Measurements from ENCODE around the gene DPP9. TPM values are rescaled to one million over a fixed set of nuclear protein-coding genes. Genes with fewer than 3 reads are reported as not detected.

DPP9 gene
- total and polyA plus RNA-seq, 2 of the 8 experiments (the other 6 are each of a cell fraction or from before 2014, with no cell fraction given) = 11.6 to 40.7 TPM

DNA sequence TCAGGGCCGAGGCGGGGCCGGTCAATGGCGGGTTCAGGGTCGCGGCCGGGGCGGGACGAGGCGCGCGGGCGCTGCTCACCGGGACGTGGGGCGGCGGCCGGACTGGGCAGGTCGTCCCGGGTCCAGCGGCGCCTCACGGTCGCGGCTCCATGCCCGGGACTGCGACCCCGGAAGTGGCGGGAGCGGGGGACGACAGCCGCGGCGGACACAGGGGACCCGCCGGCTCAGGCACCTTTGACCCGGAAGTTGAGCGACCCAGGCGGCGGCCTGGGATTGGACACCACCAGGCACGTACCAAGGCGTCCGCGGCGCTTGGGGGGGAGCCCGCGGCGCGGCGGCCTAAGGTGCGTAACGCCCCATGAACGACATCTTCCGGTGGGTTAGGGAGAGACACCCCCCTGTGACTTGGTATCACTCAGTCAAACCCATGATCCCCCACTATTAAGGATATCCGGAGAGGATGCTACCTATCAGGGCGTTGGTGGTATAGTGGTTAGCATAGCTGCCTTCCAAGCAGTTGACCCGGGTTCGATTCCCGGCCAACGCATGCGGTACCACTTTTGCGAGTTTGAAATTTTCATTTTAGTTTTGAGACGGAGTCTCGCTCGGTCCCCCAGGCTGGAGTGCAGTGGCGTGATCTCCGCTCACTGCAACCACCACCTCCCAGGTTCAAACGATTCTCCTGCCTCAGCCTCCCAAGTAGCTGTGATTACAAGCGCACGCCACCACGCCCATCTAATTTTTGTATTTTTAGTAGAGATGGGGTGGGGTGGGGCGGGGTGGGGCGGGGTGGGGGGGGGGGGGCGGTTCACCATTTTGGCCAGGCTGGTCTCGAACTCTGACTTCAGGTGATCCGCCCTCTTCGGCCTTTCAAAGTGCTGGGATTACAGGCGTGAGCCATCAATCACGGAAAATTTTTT is at the start of gene DPP9 (continued):
- TF ChIP-seq SRF (IDR thresholded peaks at IDR 0.05; ENCODE audit: low read depth, low read length) (no peak), GTF2F1 (IDR thresholded peaks at IDR 0.05; ENCODE audit: borderline replicate concordance, low read depth, low read length) (no peak), GABPA (IDR thresholded peaks at IDR 0.05; ENCODE audit: borderline replicate concordance, insufficient read depth, low read length) (peak; percentile 99), TEAD4 (IDR thresholded peaks at IDR 0.05; ENCODE audit: low read depth, low read length) (peak; percentile 80), RNF2 (IDR thresholded peaks at IDR 0.05; ENCODE audit: borderline replicate concordance, low read depth, low read length, missing control alignments, poor library complexity, severe bottlenecking) (no peak), TAF1 (IDR thresholded peaks at IDR 0.05; ENCODE audit: low read depth, low read length) (peak; percentile 86), RAD21 (IDR thresholded peaks at IDR 0.05 in 1 of 2, conservative IDR thresholded peaks at IDR 0.05 in 1 of 2; ENCODE audit: low read depth in 2 of 2, low read length in 2 of 2) (no peak), JUN (IDR thresholded peaks at IDR 0.05; ENCODE audit: low read depth, low read length) (no peak), SAP30 (IDR thresholded peaks at IDR 0.05; ENCODE audit: insufficient read depth, insufficient replicate concordance, low read length) (no peak), KDM4A (IDR thresholded peaks at IDR 0.05; ENCODE audit: low read depth, low read length, severe bottlenecking) (peak; percentile 38), KDM1A (IDR thresholded peaks at IDR 0.05; ENCODE audit: borderline replicate concordance, low read length) (no peak), SUZ12 (IDR thresholded peaks at IDR 0.05; ENCODE audit: low read length) (no peak), NRF1 (IDR thresholded peaks at IDR 0.05; ENCODE audit: low read depth, low read length) (no peak; the same call in 1 of the 2 replicates), CREB1 (IDR thresholded peaks at IDR 0.05) (peak; percentile 86), YY1 (IDR thresholded peaks at IDR 0.05; ENCODE audit: low read depth, low read length) (0 out of 2 replicates have a peak, but pooled peaks have one; percentile 66), KDM5A (IDR thresholded peaks at IDR 0.05; ENCODE audit: low read length) (peak; percentile 95), TBP (IDR thresholded peaks at IDR 0.05; ENCODE audit: low read depth, low read length) (peak; percentile 99)
- TF ChIP-seq, protein P1, sequence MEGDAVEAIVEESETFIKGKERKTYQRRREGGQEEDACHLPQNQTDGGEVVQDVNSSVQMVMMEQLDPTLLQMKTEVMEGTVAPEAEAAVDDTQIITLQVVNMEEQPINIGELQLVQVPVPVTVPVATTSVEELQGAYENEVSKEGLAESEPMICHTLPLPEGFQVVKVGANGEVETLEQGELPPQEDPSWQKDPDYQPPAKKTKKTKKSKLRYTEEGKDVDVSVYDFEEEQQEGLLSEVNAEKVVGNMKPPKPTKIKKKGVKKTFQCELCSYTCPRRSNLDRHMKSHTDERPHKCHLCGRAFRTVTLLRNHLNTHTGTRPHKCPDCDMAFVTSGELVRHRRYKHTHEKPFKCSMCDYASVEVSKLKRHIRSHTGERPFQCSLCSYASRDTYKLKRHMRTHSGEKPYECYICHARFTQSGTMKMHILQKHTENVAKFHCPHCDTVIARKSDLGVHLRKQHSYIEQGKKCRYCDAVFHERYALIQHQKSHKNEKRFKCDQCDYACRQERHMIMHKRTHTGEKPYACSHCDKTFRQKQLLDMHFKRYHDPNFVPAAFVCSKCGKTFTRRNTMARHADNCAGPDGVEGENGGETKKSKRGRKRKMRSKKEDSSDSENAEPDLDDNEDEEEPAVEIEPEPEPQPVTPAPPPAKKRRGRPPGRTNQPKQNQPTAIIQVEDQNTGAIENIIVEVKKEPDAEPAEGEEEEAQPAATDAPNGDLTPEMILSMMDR (IDR thresholded peaks at IDR 0.05; ENCODE audit: control extremely low read depth in 1 of 3, insufficient read depth in 1 of 3, low read depth in 1 of 3, low read length in 3 of 3) = peak in 1 of 3 experiments; percentile 13; a peak in 1 of 4 replicates
- TF ChIP-seq, protein P2, sequence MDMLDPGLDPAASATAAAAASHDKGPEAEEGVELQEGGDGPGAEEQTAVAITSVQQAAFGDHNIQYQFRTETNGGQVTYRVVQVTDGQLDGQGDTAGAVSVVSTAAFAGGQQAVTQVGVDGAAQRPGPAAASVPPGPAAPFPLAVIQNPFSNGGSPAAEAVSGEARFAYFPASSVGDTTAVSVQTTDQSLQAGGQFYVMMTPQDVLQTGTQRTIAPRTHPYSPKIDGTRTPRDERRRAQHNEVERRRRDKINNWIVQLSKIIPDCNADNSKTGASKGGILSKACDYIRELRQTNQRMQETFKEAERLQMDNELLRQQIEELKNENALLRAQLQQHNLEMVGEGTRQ (IDR thresholded peaks at IDR 0.05; ENCODE audit: low read length) = no peak
